NCI-H146 treated with DMSO at 0.1 percent for 48 hours (cell line): Measurements from ENCODE around the gene ZNF117.
"Not testable (repeated sequence)": the region's sequence is repeated elsewhere in the genome, so short reads cannot be mapped to it uniquely, and the experiment has no call there.

Experiments used
- DNase-seq: peaks from one replicate; lab custom pipeline; 2025; ENCODE audit not compliant: unreplicated experiment; lab: John Stamatoyannopoulos, UW

Gene ZNF117

GRCh38 chr7:64990936-64991335 is at the start of gene ZNF117:
TSS of gene ZNF117 (minus strand) at chr7:64991036.
- no peak for DNase-seq

- DNase-seq = not testable (repeated sequence)
These were observed 47.9 kb upstream of the ZNF117 start for GRCh38 chr7:65038767-65039166.

GRCh38 chr7:65037740-65038688 is 47.2 kb upstream of the ZNF117 start:
- peak; percentile 78 for DNase-seq

DNA sequence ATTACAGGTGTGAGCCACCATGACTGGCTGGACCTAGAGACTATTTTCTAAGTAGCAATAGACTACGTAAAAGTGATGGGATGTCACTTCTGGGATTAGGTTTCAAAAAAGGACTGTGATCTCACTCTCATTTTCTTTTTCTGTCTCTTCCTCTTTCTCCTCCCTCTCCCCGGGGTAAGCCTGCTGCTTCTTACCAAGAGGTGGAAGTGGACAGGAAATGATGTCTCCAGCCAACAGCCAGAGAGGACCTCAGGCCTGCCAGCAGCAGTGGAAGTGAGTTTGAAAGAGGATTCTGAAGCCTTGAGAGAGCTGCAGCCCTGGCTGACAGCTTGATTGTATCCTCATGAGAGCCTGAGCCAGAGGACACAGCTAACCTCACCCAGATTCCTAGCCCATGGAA is 45.7 kb upstream of the ZNF117 start:
- DNase-seq = not testable (repeated sequence)

- not testable (repeated sequence) for DNase-seq
These were observed 44.6 kb upstream of the ZNF117 start for GRCh38 chr7:65035469-65035868.

DNA sequence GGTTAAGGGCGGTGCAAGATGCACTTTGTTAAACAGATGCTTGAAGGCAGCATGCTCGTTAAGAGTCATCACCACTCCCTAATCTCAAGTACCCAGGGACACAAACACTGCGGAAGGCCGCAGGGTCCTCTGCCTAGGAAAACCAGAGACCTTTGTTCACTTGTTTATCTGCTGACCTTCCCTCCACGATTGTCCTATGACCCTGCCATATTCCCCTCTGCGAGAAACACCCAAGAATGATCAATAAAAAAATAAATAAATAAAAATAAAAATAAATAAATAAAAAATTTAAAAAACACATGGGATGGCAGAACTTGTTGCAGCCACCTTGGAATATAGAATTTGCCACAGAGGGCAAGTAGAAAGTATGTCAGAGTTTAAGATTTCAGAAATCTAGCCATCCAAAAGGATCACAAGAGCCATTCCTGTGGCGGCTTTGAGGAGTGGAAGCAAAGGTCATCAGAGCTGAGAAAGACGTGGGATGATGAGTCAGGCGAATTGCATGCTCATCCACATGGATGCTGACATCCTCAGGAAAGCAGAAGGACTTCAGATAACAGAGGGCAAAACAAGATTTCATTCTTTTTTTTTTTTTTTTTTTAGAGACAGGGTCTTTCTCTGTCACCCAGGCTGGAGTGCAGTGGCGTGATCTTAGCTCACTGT is 43.4 kb upstream of the ZNF117 start:
- not testable (repeated sequence) for DNase-seq

- not testable (repeated sequence) for DNase-seq
These were observed 42.6 kb upstream of the ZNF117 start for GRCh38 chr7:65033391-65033790.

- DNase-seq = not testable (repeated sequence)
These were observed 34.2 kb upstream of the ZNF117 start for GRCh38 chr7:65025023-65025422.

DNA sequence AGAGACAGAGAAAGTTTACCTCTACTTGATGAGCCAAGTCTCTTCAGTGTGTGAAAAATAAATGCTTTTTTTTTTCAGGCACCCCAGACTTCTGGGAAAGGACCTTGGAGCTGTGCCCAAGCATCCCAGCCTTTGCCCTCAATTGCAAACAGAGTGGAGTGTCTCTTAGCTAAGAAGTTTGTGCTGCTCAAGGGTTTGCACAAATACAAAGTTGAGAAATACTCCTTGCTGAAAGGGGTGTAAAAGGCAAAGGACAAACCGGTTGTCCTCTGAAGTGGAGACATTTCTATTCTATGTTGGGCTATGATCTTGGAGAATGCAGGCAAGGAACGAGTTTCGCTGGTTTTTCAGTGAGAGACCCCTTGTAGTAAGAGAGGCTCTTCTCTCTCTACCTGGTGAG is 30.1 kb upstream of the ZNF117 start:
- not testable (repeated sequence) for DNase-seq

GRCh38 chr7:65009881-65010280 is 19.0 kb upstream of the ZNF117 start:
- DNase-seq = not testable (repeated sequence)

GRCh38 chr7:65009394-65009793 is 18.6 kb upstream of the ZNF117 start:
- not testable (repeated sequence) for DNase-seq

- not testable (repeated sequence) for DNase-seq
These were observed 16.2 kb upstream of the ZNF117 start for GRCh38 chr7:65007036-65007435.

DNA sequence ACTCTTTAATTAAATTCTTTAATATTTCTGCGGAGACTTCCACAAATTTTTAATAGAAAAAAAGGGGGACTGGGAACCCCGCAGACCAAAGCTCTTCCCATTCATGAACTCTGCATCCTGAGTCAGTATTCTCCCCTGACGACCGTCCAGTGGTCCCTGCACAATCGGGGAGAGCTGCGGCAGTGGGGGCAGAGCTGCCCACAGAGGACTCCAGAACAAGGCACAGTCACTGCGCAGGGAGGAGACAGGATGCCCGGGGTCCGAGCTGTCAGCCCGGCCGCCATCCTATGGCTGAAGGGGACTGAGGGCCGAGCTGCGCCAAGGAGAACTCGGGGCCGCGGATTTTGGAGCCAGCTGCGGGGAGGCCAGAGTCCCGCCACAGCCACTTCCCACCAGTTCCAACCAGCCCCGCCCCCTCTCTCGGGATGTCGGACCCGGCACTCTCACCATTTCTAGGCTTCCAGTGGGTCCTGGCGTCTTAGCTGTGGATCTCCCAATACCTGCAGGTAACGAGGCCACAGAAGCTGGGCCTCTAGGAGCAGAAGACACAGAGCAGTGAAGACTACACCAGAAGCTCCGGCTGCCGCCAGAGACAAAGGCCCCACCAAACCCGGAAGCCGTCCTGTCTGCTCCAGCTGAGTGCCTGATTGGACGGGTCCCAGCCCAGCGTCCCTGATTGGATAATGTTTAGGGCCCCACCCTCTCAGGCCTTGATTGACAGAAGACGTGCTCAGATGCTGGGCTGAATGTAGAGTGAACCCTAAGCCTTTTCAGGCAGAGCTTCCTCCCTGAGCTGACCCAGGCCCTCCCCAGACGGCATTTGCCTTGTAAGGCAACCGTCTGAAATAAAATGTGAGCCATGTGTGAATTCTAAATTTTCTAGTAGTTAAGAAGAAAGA is 15.5 kb upstream of the ZNF117 start, which contains the start of gene ERV3-1:
TSS of gene ERV3-1 (minus strand) at position 594 of the 899 bp plus-strand sequence. CDS start 13,661 bp downstream, outside the sequence.
- peak; percentile 95 for DNase-seq

- DNase-seq = no peak
These were observed 13.7 kb upstream of the ZNF117 start for GRCh38 chr7:65004575-65004974.

- DNase-seq = no peak
These were observed 12.2 kb upstream of the ZNF117 start for GRCh38 chr7:65002972-65003585.

DNA sequence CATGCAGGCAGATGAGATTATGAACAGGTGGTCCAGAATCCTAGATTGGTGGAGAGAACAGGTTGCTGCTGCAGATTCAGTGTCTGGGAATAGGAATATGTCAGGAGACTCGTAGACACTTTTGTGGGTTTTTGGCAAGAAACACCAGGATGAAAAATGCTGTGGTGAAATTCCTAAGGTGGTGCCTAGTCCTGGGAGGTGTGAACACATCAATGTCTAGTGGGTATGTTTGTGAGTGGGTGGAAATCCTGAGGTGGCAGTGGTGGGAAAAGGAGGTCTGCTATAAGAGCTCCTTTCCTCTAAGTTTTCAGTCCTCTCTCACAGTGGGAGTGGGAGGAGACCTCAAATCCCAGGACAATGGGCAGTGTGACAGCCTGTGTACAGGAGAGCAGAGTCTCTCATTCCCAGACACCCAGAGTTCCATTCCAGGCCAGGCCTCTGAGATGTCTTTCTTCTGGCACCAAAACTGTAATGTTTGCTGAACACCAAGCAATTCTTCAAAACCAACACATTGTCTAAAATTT is 10.5 kb upstream of the ZNF117 start:
- no peak for DNase-seq

DNA sequence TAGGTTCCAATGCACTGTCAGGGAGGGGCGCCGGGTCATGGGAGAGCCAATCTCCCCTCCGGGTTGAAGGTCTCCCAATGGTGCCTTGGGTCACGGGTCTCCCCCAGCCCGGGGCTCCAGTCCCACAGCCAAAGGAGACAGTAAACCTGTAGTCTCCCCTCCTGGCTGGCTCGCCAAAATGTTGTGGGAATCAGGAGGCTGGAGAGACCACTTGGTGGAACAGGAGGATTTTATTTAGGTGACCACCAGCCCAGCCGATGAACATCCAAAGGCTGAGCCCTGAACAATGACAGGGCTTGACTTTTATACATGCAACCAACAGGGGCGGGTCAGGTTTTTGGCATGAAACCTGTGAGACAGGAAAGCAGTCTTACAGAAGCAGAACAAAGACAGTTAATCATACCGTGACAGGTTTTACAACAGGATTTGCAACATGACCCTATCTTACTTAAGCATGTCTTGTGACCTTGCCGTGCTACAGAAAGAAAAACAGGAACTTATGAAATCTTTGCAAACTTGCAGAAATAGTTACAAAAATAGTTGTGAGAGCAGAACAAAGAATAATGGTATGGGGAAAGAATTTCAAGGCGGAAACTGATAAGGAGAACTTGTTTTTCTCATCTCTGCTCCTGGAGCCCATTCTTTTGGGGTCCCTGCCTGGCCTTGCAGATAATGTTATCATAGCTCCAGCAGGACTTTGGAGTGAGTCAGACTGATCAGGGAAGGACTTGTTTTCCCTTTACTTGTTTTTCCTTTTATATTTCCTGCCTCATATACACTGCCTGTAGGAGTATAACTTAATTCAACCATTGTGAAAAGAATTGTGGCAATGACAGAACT is 8.5 kb upstream of the ZNF117 start:
- no peak for DNase-seq

DNA sequence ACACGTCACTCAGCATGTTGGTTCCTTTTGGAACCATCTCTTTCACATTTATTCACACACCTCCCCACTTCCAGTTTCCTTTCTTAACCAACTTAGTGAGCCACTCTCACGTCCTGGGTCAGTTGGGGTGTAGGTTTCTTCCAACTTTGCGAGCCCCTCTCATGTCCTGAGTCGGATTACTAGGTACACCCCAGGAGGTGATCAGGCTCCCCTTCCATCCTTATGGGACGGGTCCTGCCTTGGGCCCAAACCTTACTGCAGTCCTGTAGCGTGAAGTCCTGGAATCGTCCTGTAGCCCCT is 8.0 kb upstream of the ZNF117 start:
- no peak for DNase-seq

- no peak for DNase-seq
These were observed 7.1 kb upstream of the ZNF117 start for GRCh38 chr7:64997927-64998391.
